H9 (cell line): ENCODE results near the gene FBXO11. TPM values are rescaled to one million over a fixed set of nuclear protein-coding genes. Genes with fewer than 3 reads are reported as not detected.
"Not testable (repeated sequence)": the region's sequence is repeated elsewhere in the genome, so short reads cannot be mapped to it uniquely, and the experiment has no call there.

ENCODE experiments used
- DNase-seq: peaks from one replicate; pipeline ENCODE4 v3.0.0-alpha.2; 2017
- H2AFZ ChIP-seq: one replicate; pipeline ENCODE4 v1.6.1; 2013; ENCODE audit warnings: mild to moderate bottlenecking, low read length, control low read depth, moderate library complexity
- H2AK5ac ChIP-seq: 2 replicates; pipeline ENCODE4 v1.6.1; 2013; ENCODE audit warnings: low read length, control low read depth, mixed read lengths; ENCODE audit not compliant: insufficient read length
- H2BK120ac ChIP-seq: one replicate; pipeline ENCODE4 v1.6.1; 2013; ENCODE audit warnings: low read depth, mild to moderate bottlenecking, low read length, control low read depth, inconsistent platforms; ENCODE audit not compliant: poor library complexity, severe bottlenecking
- H2BK12ac ChIP-seq: 2 replicates; pipeline ENCODE4 v1.6.1; 2013; ENCODE audit warnings: low read length, control low read depth, mixed read lengths, low read depth; ENCODE audit not compliant: insufficient read length
- H2BK15ac ChIP-seq: 2 replicates; pipeline ENCODE4 v1.6.1; 2013; ENCODE audit warnings: low read depth, low read length, control low read depth
- H2BK20ac ChIP-seq: one replicate; pipeline ENCODE4 v1.6.1; 2013; ENCODE audit warnings: low read depth, mild to moderate bottlenecking, low read length, control low read depth, inconsistent platforms; ENCODE audit not compliant: poor library complexity, severe bottlenecking
- H2BK5ac ChIP-seq: 2 replicates; pipeline ENCODE4 v1.6.1; 2013; ENCODE audit warnings: low read length, control low read depth, mixed read lengths; ENCODE audit not compliant: insufficient read length
- H3K14ac ChIP-seq: 2 replicates; pipeline ENCODE4 v1.6.1; 2013; ENCODE audit warnings: low read length, control low read depth; ENCODE audit not compliant: insufficient read depth
- H3K18ac ChIP-seq: 2 replicates; pipeline ENCODE4 v1.6.1; 2013; ENCODE audit warnings: low read depth, mild to moderate bottlenecking, mixed read lengths, low read length, control low read depth; ENCODE audit not compliant: insufficient read length
- H3K23ac ChIP-seq: 2 replicates; pipeline ENCODE4 v1.6.1; 2013; ENCODE audit warnings: low read length, control low read depth, mixed read lengths, low read depth; ENCODE audit not compliant: insufficient read length
- H3K23me2 ChIP-seq: 2 replicates; pipeline ENCODE4 v1.6.1; 2013; ENCODE audit warnings: low read depth, mild to moderate bottlenecking, mixed read lengths, low read length, control low read depth; ENCODE audit not compliant: insufficient read length, poor library complexity, severe bottlenecking
- H3K27ac ChIP-seq: 2 replicates; pipeline ENCODE4 v1.5.1; 2013; ENCODE audit warnings: low read length, control low read depth, mixed read lengths, low read depth; ENCODE audit not compliant: insufficient read length
- H3K27me3 ChIP-seq: 2 replicates; pipeline ENCODE4 v1.6.1; 2013; ENCODE audit warnings: low read length, control low read depth, inconsistent platforms; ENCODE audit not compliant: insufficient read depth
- H3K4ac ChIP-seq: 2 replicates; pipeline ENCODE4 v1.6.1; 2013; ENCODE audit warnings: low read depth, mild to moderate bottlenecking, control low read depth, inconsistent platforms, low read length, moderate library complexity
- H3K4me1 ChIP-seq: 2 replicates; pipeline ENCODE4 v1.6.1; 2013; ENCODE audit warnings: low read length, control low read depth, inconsistent platforms; ENCODE audit not compliant: insufficient read depth
- H3K4me2 ChIP-seq: 2 replicates; pipeline ENCODE4 v1.6.1; 2013; ENCODE audit warnings: low read length, control low read depth, mixed read lengths; ENCODE audit not compliant: insufficient read length, insufficient read depth
- H3K56ac ChIP-seq: 2 replicates; pipeline ENCODE4 v1.6.1; 2013; ENCODE audit warnings: low read depth, mild to moderate bottlenecking, mixed read lengths, low read length, control low read depth; ENCODE audit not compliant: insufficient read length
- H3K79me1 ChIP-seq: 2 replicates; pipeline ENCODE4 v1.6.1; 2013; ENCODE audit warnings: low read depth, mild to moderate bottlenecking, moderate library complexity, low read length, control low read depth, inconsistent platforms; ENCODE audit not compliant: insufficient read depth, poor library complexity, severe bottlenecking
- H3K79me2 ChIP-seq: 2 replicates; pipeline ENCODE4 v1.6.1; 2013; ENCODE audit warnings: low read length, control low read depth, inconsistent platforms; ENCODE audit not compliant: insufficient read depth
- H3K9ac ChIP-seq: 2 replicates; pipeline ENCODE4 v1.6.1; 2013; ENCODE audit warnings: low read length, control low read depth, mixed read lengths; ENCODE audit not compliant: insufficient read length; ENCODE audit errors: extremely low read depth
- H3K9me3 ChIP-seq: one replicate; pipeline ENCODE4 v1.6.1; 2013; ENCODE audit warnings: low read depth, low read length, inconsistent platforms; ENCODE audit not compliant: control insufficient read depth
- H3T11ph ChIP-seq: one replicate; pipeline ENCODE4 v1.6.1; 2013; ENCODE audit warnings: mild to moderate bottlenecking, low read length, control low read depth, inconsistent platforms
- H4K20me1 ChIP-seq: one replicate; pipeline ENCODE4 v1.6.1; 2013; ENCODE audit not compliant: control insufficient read depth, insufficient read length, insufficient read depth
- H4K5ac ChIP-seq: 2 replicates; pipeline ENCODE4 v1.6.1; 2013; ENCODE audit warnings: low read depth, mild to moderate bottlenecking, mixed read lengths, low read length, control low read depth; ENCODE audit not compliant: insufficient read length
- H4K8ac ChIP-seq: replicated peaks from 2 replicates; pipeline ENCODE4 v1.6.1; 2013; ENCODE audit warnings: low read length, control low read depth, mixed read lengths, low read depth; ENCODE audit not compliant: insufficient read length
- H4K91ac ChIP-seq: 2 replicates; pipeline ENCODE4 v1.6.1; 2013; ENCODE audit warnings: low read depth, mild to moderate bottlenecking, moderate library complexity, mixed read lengths, low read length, control low read depth; ENCODE audit not compliant: insufficient read length
- H3K27ac Mint-ChIP-seq, 3 experiments: 2 replicates in 2 of 3; 3 replicates in 1 of 3; pipeline ENCODE4 v1.8.0; 2020 to 2021; ENCODE audit warnings: mixed read lengths in 3 of 3, mild to moderate bottlenecking in 1 of 3, moderate library complexity in 1 of 3
- H3K27me3 Mint-ChIP-seq: 2 replicates; pipeline ENCODE4 v1.8.0; 2021; ENCODE audit warnings: low read depth, mild to moderate bottlenecking, moderate library complexity, mixed read lengths
- H3K36me3 Mint-ChIP-seq, 3 experiments: 2 replicates in 2 of 3; 3 replicates in 1 of 3; pipeline ENCODE4 v1.8.0; 2020 to 2021; ENCODE audit warnings: low read depth in 3 of 3, mixed read lengths in 3 of 3; ENCODE audit not compliant: insufficient read depth in 1 of 3
- H3K4me1 Mint-ChIP-seq, 2 experiments: 2 replicates each; pipeline ENCODE4 v1.8.0; 2020; ENCODE audit warnings: mixed read lengths in 2 of 2
- H3K4me3 Mint-ChIP-seq, 2 experiments: 2 replicates in 1 of 2; 3 replicates in 1 of 2; pipeline ENCODE4 v1.8.0; 2020 to 2021; ENCODE audit warnings: mild to moderate bottlenecking in 2 of 2, mixed read lengths in 2 of 2, moderate library complexity in 1 of 2
- H3K9me3 Mint-ChIP-seq, 2 experiments: 2 replicates in 1 of 2; 3 replicates in 1 of 2; pipeline ENCODE4 v1.8.0; 2020; ENCODE audit warnings: mild to moderate bottlenecking in 2 of 2, mixed read lengths in 2 of 2, moderate library complexity in 1 of 2
- WGBS: extraction: QIAGEN DNeasy Blood & Tissue Kit; methylation state at CpG from one replicate; pipeline ENCODE4 v1.1.7; 2013; ENCODE audit warnings: missing lambda C conversion rate, low lambda C conversion rate, mixed read lengths; ENCODE audit not compliant: insufficient read length; ENCODE audit errors: extremely low coverage; 5-methylcytosine and 5-hydroxymethylcytosine counted together
- total RNA-seq: library from RNA; stranded (reverse); gene quantifications from 2 replicates; pipeline ENCODE4 v1.2.1, GENCODE V29; 2021
- TF ChIP-seq, protein P1 (sequence below): fragments of 200-600 bp; sonication (generic); conservative IDR thresholded peaks from 3 replicates; pipeline ENCODE4 v1.8.0; 2021; ENCODE audit warnings: antibody characterized with exemption, mild to moderate bottlenecking

The FBXO11 gene
- total RNA-seq, 1 experiment from 2014 or later, result 68.8 TPM

GRCh38 chr2:47862949-47863348 is 43.3 kb downstream of the FBXO11 start:
- Histone ChIP-seq H3K9ac (no peak overlapping the region), H3K4ac (no peak overlapping the region), H4K20me1 (no peaks in the 10 kb centered on the region), H3K23ac (no peak overlapping the region), H2BK120ac (no peak overlapping the region), H3K27ac (no peak overlapping the region), H4K91ac (no peak overlapping the region), H4K8ac (no peak overlapping the region), H3K4me2 (no peak overlapping the region), H3T11ph (no peak overlapping the region), H3K79me2 (peaks cover 8% of the 10 kb centered on the region; the same call in 1 of the 2 replicates), H2BK15ac (no peak overlapping the region), H3K79me1 (peaks cover 10% of the 10 kb centered on the region), H3K18ac (no peak overlapping the region), H3K27me3 (no peaks in the 10 kb centered on the region), H2AK5ac (no peak overlapping the region), H2BK5ac (no peak overlapping the region), H3K14ac (no peak overlapping the region), H2AFZ (no peak overlapping the region), H3K4me1 (no peaks in the 10 kb centered on the region), H3K56ac (no peak overlapping the region), H2BK12ac (no peak overlapping the region), H3K23me2 (no peaks in the 10 kb centered on the region), H4K5ac (no peak overlapping the region), H2BK20ac (no peak overlapping the region), H3K9me3 (no peaks in the 10 kb centered on the region)
- Mint-ChIP-seq H3K36me3 (no peaks in the 10 kb centered on the region), H3K27me3 (no peaks in the 10 kb centered on the region), H3K9me3 (no peaks in the 10 kb centered on the region), H3K27ac (no peak overlapping the region), H3K4me3 (no peak overlapping the region), H3K4me1 (peaks cover 0 to 7% of the 10 kb centered on the region in 2 experiments; a peak in 2 of 4 replicates)
- 100% methylated on average over 1 of the region's 6 CpGs for WGBS
- TF ChIP-seq, protein P1, sequence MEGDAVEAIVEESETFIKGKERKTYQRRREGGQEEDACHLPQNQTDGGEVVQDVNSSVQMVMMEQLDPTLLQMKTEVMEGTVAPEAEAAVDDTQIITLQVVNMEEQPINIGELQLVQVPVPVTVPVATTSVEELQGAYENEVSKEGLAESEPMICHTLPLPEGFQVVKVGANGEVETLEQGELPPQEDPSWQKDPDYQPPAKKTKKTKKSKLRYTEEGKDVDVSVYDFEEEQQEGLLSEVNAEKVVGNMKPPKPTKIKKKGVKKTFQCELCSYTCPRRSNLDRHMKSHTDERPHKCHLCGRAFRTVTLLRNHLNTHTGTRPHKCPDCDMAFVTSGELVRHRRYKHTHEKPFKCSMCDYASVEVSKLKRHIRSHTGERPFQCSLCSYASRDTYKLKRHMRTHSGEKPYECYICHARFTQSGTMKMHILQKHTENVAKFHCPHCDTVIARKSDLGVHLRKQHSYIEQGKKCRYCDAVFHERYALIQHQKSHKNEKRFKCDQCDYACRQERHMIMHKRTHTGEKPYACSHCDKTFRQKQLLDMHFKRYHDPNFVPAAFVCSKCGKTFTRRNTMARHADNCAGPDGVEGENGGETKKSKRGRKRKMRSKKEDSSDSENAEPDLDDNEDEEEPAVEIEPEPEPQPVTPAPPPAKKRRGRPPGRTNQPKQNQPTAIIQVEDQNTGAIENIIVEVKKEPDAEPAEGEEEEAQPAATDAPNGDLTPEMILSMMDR, result no peak
- DNase-seq, result no peak

- H4K91ac ChIP-seq, H2BK15ac ChIP-seq, H3K23ac ChIP-seq, H3T11ph ChIP-seq, H3K56ac ChIP-seq, H3K4ac ChIP-seq, H3K18ac ChIP-seq, H3K4me1 ChIP-seq, H3K14ac ChIP-seq, H3K27me3 Mint-ChIP-seq, H3K27ac Mint-ChIP-seq, H3K27ac ChIP-seq, H3K9ac ChIP-seq, DNase-seq, H2AFZ ChIP-seq, H4K8ac ChIP-seq, H2BK120ac ChIP-seq, H3K4me2 ChIP-seq, H2BK5ac ChIP-seq, H2AK5ac ChIP-seq, H3K79me1 ChIP-seq, H2BK12ac ChIP-seq, H3K9me3 Mint-ChIP-seq, H3K27me3 ChIP-seq, H4K5ac ChIP-seq, H3K4me1 Mint-ChIP-seq, H3K23me2 ChIP-seq, H4K20me1 ChIP-seq, H3K9me3 ChIP-seq, H3K4me3 Mint-ChIP-seq, H3K36me3 Mint-ChIP-seq, H2BK20ac ChIP-seq: not testable (repeated sequence)
- H3K79me2 ChIP-seq, result peaks cover 16% of the 10 kb centered on the region; the same call in 1 of the 2 replicates
- no CpG with 5 or more reads among the region's 8 CpGs for WGBS
These were observed 53.1 kb downstream of the FBXO11 start for GRCh38 chr2:47853067-47853777.
